ENCODE measurements around the gene JAK1. TPM values are rescaled to one million over a fixed set of nuclear protein-coding genes. Genes with fewer than 3 reads are reported as not detected.

The JAK1 gene
- total RNA-seq, 1 experiment from 2014 or later = 44.1 TPM

- H3K4me3 ChIP-seq (ENCODE audit: low read length) = no peak overlapping the region
- H3K4me1 ChIP-seq (ENCODE audit: insufficient read depth, low read length) = no peaks in the 10 kb centered on the region
- ChIA-PET CTCF (no interaction called here), POLR2A (ENCODE audit: unreplicated experiment) (no interaction called here)
- no peaks in the 10 kb centered on the region for H3K27me3 ChIP-seq (ENCODE audit: low read length)
- H3K9ac ChIP-seq (ENCODE audit: low read length) = no peak overlapping the region
- H3K4me2 ChIP-seq (ENCODE audit: low read length) = no peak overlapping the region
- no peak overlapping the region for H3K27ac ChIP-seq (ENCODE audit: low read length)
- H3K79me2 ChIP-seq (ENCODE audit: low read length) = no peaks in the 10 kb centered on the region
- no peak for DNase-seq
- TF ChIP-seq EZH2phosphoT487 (IDR thresholded peaks at IDR 0.05; ENCODE audit: borderline replicate concordance, low read length) = no peak
- no peak for TF ChIP-seq EZH2 (IDR thresholded peaks at IDR 0.05; ENCODE audit: low read length, unreplicated experiment)
- TF ChIP-seq CTCF (conservative IDR thresholded peaks at IDR 0.05; ENCODE audit: low read depth, low read length) = no peak
- no peak for ATAC-seq
- no peak overlapping the region for H2AFZ ChIP-seq (ENCODE audit: low read length)
- BruUV-seq (replicated peaks) = no TSS peak
- H4K20me1 ChIP-seq (ENCODE audit: low read length) = no peaks in the 10 kb centered on the region
- intact Hi-C loops (cut with micrococcal nuclease) = no loop called here
- peaks cover 5% of the 10 kb centered on the region for H3K36me3 ChIP-seq (ENCODE audit: low read depth, low read length)
- H3K9me2 ChIP-seq (replicated peaks; ENCODE audit: low read length) = no peaks in the 10 kb centered on the region
- H3F3A ChIP-seq (ENCODE audit: low read length, unreplicated experiment) = no peaks in the 10 kb centered on the region
- H3K9me3 ChIP-seq (ENCODE audit: low read length) = no peaks in the 10 kb centered on the region
These were observed 95.1 kb downstream of the JAK1 start for GRCh38 chr1:64871256-64871655.

GRCh38 chr1:64867266-64867665 lies 99.1 kb downstream of the JAK1 start:
- no peaks in the 10 kb centered on the region for H3F3A ChIP-seq (ENCODE audit: low read length, unreplicated experiment)
- intact Hi-C loops (cut with micrococcal nuclease) = no loop called here
- no peaks in the 10 kb centered on the region for H4K20me1 ChIP-seq (ENCODE audit: low read length)
- H3K9me2 ChIP-seq (replicated peaks; ENCODE audit: low read length) = no peaks in the 10 kb centered on the region
- ChIA-PET CTCF (no interaction called here), POLR2A (ENCODE audit: unreplicated experiment) (no interaction called here)
- TF ChIP-seq EZH2 (IDR thresholded peaks at IDR 0.05; ENCODE audit: low read length, unreplicated experiment) = no peak
- TF ChIP-seq CTCF (conservative IDR thresholded peaks at IDR 0.05; ENCODE audit: low read depth, low read length) = no peak
- no peak for TF ChIP-seq EZH2phosphoT487 (IDR thresholded peaks at IDR 0.05; ENCODE audit: borderline replicate concordance, low read length)
- H3K79me2 ChIP-seq (ENCODE audit: low read length) = no peaks in the 10 kb centered on the region
- H2AFZ ChIP-seq (ENCODE audit: low read length) = no peak overlapping the region
- no peak for ATAC-seq
- H3K27ac ChIP-seq (ENCODE audit: low read length) = no peak overlapping the region
- peaks cover 17% of the 10 kb centered on the region for H3K4me1 ChIP-seq (ENCODE audit: insufficient read depth, low read length)
- H3K9ac ChIP-seq (ENCODE audit: low read length) = no peak overlapping the region
- no peak overlapping the region for H3K4me2 ChIP-seq (ENCODE audit: low read length)
- no peaks in the 10 kb centered on the region for H3K9me3 ChIP-seq (ENCODE audit: low read length)
- H3K4me3 ChIP-seq (ENCODE audit: low read length) = no peak overlapping the region
- peaks cover 5% of the 10 kb centered on the region; the same call in 1 of the 2 replicates for H3K36me3 ChIP-seq (ENCODE audit: low read depth, low read length)
- H3K27me3 ChIP-seq (ENCODE audit: low read length) = no peaks in the 10 kb centered on the region
- no TSS peak for BruUV-seq (replicated peaks)
- no peak for DNase-seq

GRCh38 chr1:64866689-64867088 lies 99.7 kb downstream of the JAK1 start:
- no peaks in the 10 kb centered on the region for H4K20me1 ChIP-seq (ENCODE audit: low read length)
- H3K4me2 ChIP-seq (ENCODE audit: low read length) = no peak overlapping the region
- no peak overlapping the region for H2AFZ ChIP-seq (ENCODE audit: low read length)
- no peaks in the 10 kb centered on the region for H3F3A ChIP-seq (ENCODE audit: low read length, unreplicated experiment)
- ChIA-PET POLR2A (ENCODE audit: unreplicated experiment) (no interaction called here), CTCF (no interaction called here)
- BruUV-seq (replicated peaks) = no TSS peak
- no peaks in the 10 kb centered on the region for H3K9me3 ChIP-seq (ENCODE audit: low read length)
- TF ChIP-seq CTCF (conservative IDR thresholded peaks at IDR 0.05; ENCODE audit: low read depth, low read length) (no peak), EZH2 (IDR thresholded peaks at IDR 0.05; ENCODE audit: low read length, unreplicated experiment) (no peak), EZH2phosphoT487 (IDR thresholded peaks at IDR 0.05; ENCODE audit: borderline replicate concordance, low read length) (no peak)
- ATAC-seq (no peak), DNase-seq (no peak)
- H3K27ac ChIP-seq (ENCODE audit: low read length) = no peak overlapping the region
- peaks cover 17% of the 10 kb centered on the region for H3K4me1 ChIP-seq (ENCODE audit: insufficient read depth, low read length)
- H3K79me2 ChIP-seq (ENCODE audit: low read length) = no peaks in the 10 kb centered on the region
- H3K9ac ChIP-seq (ENCODE audit: low read length) = no peak overlapping the region
- H3K36me3 ChIP-seq (ENCODE audit: low read depth, low read length) = peaks cover 5% of the 10 kb centered on the region; the same call in 1 of the 2 replicates
- H3K27me3 ChIP-seq (ENCODE audit: low read length) = no peaks in the 10 kb centered on the region
- intact Hi-C loops (cut with micrococcal nuclease) = no loop called here
- no peaks in the 10 kb centered on the region for H3K9me2 ChIP-seq (replicated peaks; ENCODE audit: low read length)
- no peak overlapping the region for H3K4me3 ChIP-seq (ENCODE audit: low read length)

All from PC-3 (cell line).